H9 (cell line): ENCODE measurements around the gene CCDC12. TPM values are rescaled to one million over a fixed set of nuclear protein-coding genes. Genes with fewer than 3 reads are reported as not detected.

Experiments used
- DNase-seq: peaks from one replicate; pipeline ENCODE4 v3.0.0-alpha.2; 2017
- H2AFZ ChIP-seq: one replicate; pipeline ENCODE4 v1.6.1; 2013; ENCODE audit warnings: mild to moderate bottlenecking, low read length, control low read depth, moderate library complexity
- H2AK5ac ChIP-seq: 2 replicates; pipeline ENCODE4 v1.6.1; 2013; ENCODE audit warnings: low read length, control low read depth, mixed read lengths; ENCODE audit not compliant: insufficient read length
- H2BK120ac ChIP-seq: one replicate; pipeline ENCODE4 v1.6.1; 2013; ENCODE audit warnings: low read depth, mild to moderate bottlenecking, low read length, control low read depth, inconsistent platforms; ENCODE audit not compliant: poor library complexity, severe bottlenecking
- H2BK12ac ChIP-seq: 2 replicates; pipeline ENCODE4 v1.6.1; 2013; ENCODE audit warnings: low read length, control low read depth, mixed read lengths, low read depth; ENCODE audit not compliant: insufficient read length
- H2BK15ac ChIP-seq: 2 replicates; pipeline ENCODE4 v1.6.1; 2013; ENCODE audit warnings: low read depth, low read length, control low read depth
- H2BK20ac ChIP-seq: one replicate; pipeline ENCODE4 v1.6.1; 2013; ENCODE audit warnings: low read depth, mild to moderate bottlenecking, low read length, control low read depth, inconsistent platforms; ENCODE audit not compliant: poor library complexity, severe bottlenecking
- H2BK5ac ChIP-seq: 2 replicates; pipeline ENCODE4 v1.6.1; 2013; ENCODE audit warnings: low read length, control low read depth, mixed read lengths; ENCODE audit not compliant: insufficient read length
- H3K14ac ChIP-seq: 2 replicates; pipeline ENCODE4 v1.6.1; 2013; ENCODE audit warnings: low read length, control low read depth; ENCODE audit not compliant: insufficient read depth
- H3K18ac ChIP-seq: 2 replicates; pipeline ENCODE4 v1.6.1; 2013; ENCODE audit warnings: low read depth, mild to moderate bottlenecking, mixed read lengths, low read length, control low read depth; ENCODE audit not compliant: insufficient read length
- H3K23ac ChIP-seq: 2 replicates; pipeline ENCODE4 v1.6.1; 2013; ENCODE audit warnings: low read length, control low read depth, mixed read lengths, low read depth; ENCODE audit not compliant: insufficient read length
- H3K23me2 ChIP-seq: 2 replicates; pipeline ENCODE4 v1.6.1; 2013; ENCODE audit warnings: low read depth, mild to moderate bottlenecking, mixed read lengths, low read length, control low read depth; ENCODE audit not compliant: insufficient read length, poor library complexity, severe bottlenecking
- H3K27ac ChIP-seq: 2 replicates; pipeline ENCODE4 v1.5.1; 2013; ENCODE audit warnings: low read length, control low read depth, mixed read lengths, low read depth; ENCODE audit not compliant: insufficient read length
- H3K27me3 ChIP-seq: 2 replicates; pipeline ENCODE4 v1.6.1; 2013; ENCODE audit warnings: low read length, control low read depth, inconsistent platforms; ENCODE audit not compliant: insufficient read depth
- H3K4ac ChIP-seq: 2 replicates; pipeline ENCODE4 v1.6.1; 2013; ENCODE audit warnings: low read depth, mild to moderate bottlenecking, control low read depth, inconsistent platforms, low read length, moderate library complexity
- H3K4me1 ChIP-seq: 2 replicates; pipeline ENCODE4 v1.6.1; 2013; ENCODE audit warnings: low read length, control low read depth, inconsistent platforms; ENCODE audit not compliant: insufficient read depth
- H3K4me2 ChIP-seq: 2 replicates; pipeline ENCODE4 v1.6.1; 2013; ENCODE audit warnings: low read length, control low read depth, mixed read lengths; ENCODE audit not compliant: insufficient read length, insufficient read depth
- H3K56ac ChIP-seq: 2 replicates; pipeline ENCODE4 v1.6.1; 2013; ENCODE audit warnings: low read depth, mild to moderate bottlenecking, mixed read lengths, low read length, control low read depth; ENCODE audit not compliant: insufficient read length
- H3K79me1 ChIP-seq: 2 replicates; pipeline ENCODE4 v1.6.1; 2013; ENCODE audit warnings: low read depth, mild to moderate bottlenecking, moderate library complexity, low read length, control low read depth, inconsistent platforms; ENCODE audit not compliant: insufficient read depth, poor library complexity, severe bottlenecking
- H3K79me2 ChIP-seq: 2 replicates; pipeline ENCODE4 v1.6.1; 2013; ENCODE audit warnings: low read length, control low read depth, inconsistent platforms; ENCODE audit not compliant: insufficient read depth
- H3K9ac ChIP-seq: 2 replicates; pipeline ENCODE4 v1.6.1; 2013; ENCODE audit warnings: low read length, control low read depth, mixed read lengths; ENCODE audit not compliant: insufficient read length; ENCODE audit errors: extremely low read depth
- H3K9me3 ChIP-seq: one replicate; pipeline ENCODE4 v1.6.1; 2013; ENCODE audit warnings: low read depth, low read length, inconsistent platforms; ENCODE audit not compliant: control insufficient read depth
- H3T11ph ChIP-seq: one replicate; pipeline ENCODE4 v1.6.1; 2013; ENCODE audit warnings: mild to moderate bottlenecking, low read length, control low read depth, inconsistent platforms
- H4K20me1 ChIP-seq: one replicate; pipeline ENCODE4 v1.6.1; 2013; ENCODE audit not compliant: control insufficient read depth, insufficient read length, insufficient read depth
- H4K5ac ChIP-seq: 2 replicates; pipeline ENCODE4 v1.6.1; 2013; ENCODE audit warnings: low read depth, mild to moderate bottlenecking, mixed read lengths, low read length, control low read depth; ENCODE audit not compliant: insufficient read length
- H4K8ac ChIP-seq: replicated peaks from 2 replicates; pipeline ENCODE4 v1.6.1; 2013; ENCODE audit warnings: low read length, control low read depth, mixed read lengths, low read depth; ENCODE audit not compliant: insufficient read length
- H4K91ac ChIP-seq: 2 replicates; pipeline ENCODE4 v1.6.1; 2013; ENCODE audit warnings: low read depth, mild to moderate bottlenecking, moderate library complexity, mixed read lengths, low read length, control low read depth; ENCODE audit not compliant: insufficient read length
- H3K27ac Mint-ChIP-seq, 3 experiments: 2 replicates in 2 of 3; 3 replicates in 1 of 3; pipeline ENCODE4 v1.8.0; 2020 to 2021; ENCODE audit warnings: mixed read lengths in 3 of 3, mild to moderate bottlenecking in 1 of 3, moderate library complexity in 1 of 3
- H3K27me3 Mint-ChIP-seq: 2 replicates; pipeline ENCODE4 v1.8.0; 2021; ENCODE audit warnings: low read depth, mild to moderate bottlenecking, moderate library complexity, mixed read lengths
- H3K36me3 Mint-ChIP-seq, 3 experiments: 2 replicates in 2 of 3; 3 replicates in 1 of 3; pipeline ENCODE4 v1.8.0; 2020 to 2021; ENCODE audit warnings: low read depth in 3 of 3, mixed read lengths in 3 of 3; ENCODE audit not compliant: insufficient read depth in 1 of 3
- H3K4me1 Mint-ChIP-seq, 2 experiments: 2 replicates each; pipeline ENCODE4 v1.8.0; 2020; ENCODE audit warnings: mixed read lengths in 2 of 2
- H3K4me3 Mint-ChIP-seq, 2 experiments: 2 replicates in 1 of 2; 3 replicates in 1 of 2; pipeline ENCODE4 v1.8.0; 2020 to 2021; ENCODE audit warnings: mild to moderate bottlenecking in 2 of 2, mixed read lengths in 2 of 2, moderate library complexity in 1 of 2
- H3K9me3 Mint-ChIP-seq, 2 experiments: 2 replicates in 1 of 2; 3 replicates in 1 of 2; pipeline ENCODE4 v1.8.0; 2020; ENCODE audit warnings: mild to moderate bottlenecking in 2 of 2, mixed read lengths in 2 of 2, moderate library complexity in 1 of 2
- CTCF ChIP-seq: fragments of 200-600 bp; sonication (generic); conservative IDR thresholded peaks from 3 replicates; pipeline ENCODE4 v1.8.0; 2021; ENCODE audit warnings: antibody characterized with exemption, mild to moderate bottlenecking
- WGBS: extraction: QIAGEN DNeasy Blood & Tissue Kit; methylation state at CpG from one replicate; pipeline ENCODE4 v1.1.7; 2013; ENCODE audit warnings: missing lambda C conversion rate, low lambda C conversion rate, mixed read lengths; ENCODE audit not compliant: insufficient read length; ENCODE audit errors: extremely low coverage; 5-methylcytosine and 5-hydroxymethylcytosine counted together
- total RNA-seq: library from RNA; stranded (reverse); gene quantifications from 2 replicates; pipeline ENCODE4 v1.2.1, GENCODE V29; 2021

Gene CCDC12
- total RNA-seq, 1 experiment from 2014 or later: 54.0 TPM

GRCh38 chr3:46942076-46942475 is 34.5 kb downstream of the CCDC12 start:
- H3K4me1 Mint-ChIP-seq: peaks cover 38 to 42% of the 10 kb centered on the region in 2 experiments
- WGBS: no CpG with 5 or more reads among the region's 7 CpGs
- no peak overlapping the region for H2BK15ac ChIP-seq
- DNase-seq: no peak
- no peaks in the 10 kb centered on the region for H4K20me1 ChIP-seq
- no peak overlapping the region for H3K18ac ChIP-seq
- H4K5ac ChIP-seq: no peak overlapping the region
- H2AK5ac ChIP-seq: no peak overlapping the region
- peaks cover 14 to 43% (median 37%) of the 10 kb centered on the region in 3 experiments for H3K36me3 Mint-ChIP-seq
- H2BK12ac ChIP-seq: no peak overlapping the region
- no peak overlapping the region for H3T11ph ChIP-seq
- H3K4ac ChIP-seq: no peak overlapping the region
- H3K9ac ChIP-seq: no peak overlapping the region
- no peak overlapping the region for H3K4me3 Mint-ChIP-seq
- H3K9me3 ChIP-seq: no peaks in the 10 kb centered on the region
- no peak overlapping the region for H3K27ac ChIP-seq
- H3K4me2 ChIP-seq: no peak overlapping the region
- no peak overlapping the region for H2BK120ac ChIP-seq
- no peaks in the 10 kb centered on the region for H3K23me2 ChIP-seq
- no peak overlapping the region for H4K8ac ChIP-seq
- H3K4me1 ChIP-seq: peaks cover 2% of the 10 kb centered on the region; the same call in 1 of the 2 replicates
- H3K14ac ChIP-seq: no peak overlapping the region
- H4K91ac ChIP-seq: no peak overlapping the region
- H3K79me2 ChIP-seq: peaks cover 18% of the 10 kb centered on the region; the same call in 1 of the 2 replicates
- H3K56ac ChIP-seq: no peak overlapping the region
- no peak overlapping the region for H3K23ac ChIP-seq
- H3K27ac Mint-ChIP-seq: peak overlapping the region; percentile 41 to 79 (median 60); a peak in 3 of 7 replicates
- TF ChIP-seq CTCF: no peak
- H2BK20ac ChIP-seq: no peak overlapping the region
- no peaks in the 10 kb centered on the region for H3K27me3 Mint-ChIP-seq
- H3K9me3 Mint-ChIP-seq: no peaks in the 10 kb centered on the region
- no peak overlapping the region for H2BK5ac ChIP-seq
- peaks cover 6% of the 10 kb centered on the region for H3K79me1 ChIP-seq
- no peaks in the 10 kb centered on the region for H3K27me3 ChIP-seq
- no peak overlapping the region for H2AFZ ChIP-seq
